NCI-H526 (cell line): Measurements from ENCODE around the gene SLC12A7.
"Not testable (repeated sequence)": the region's sequence is repeated elsewhere in the genome, so short reads cannot be mapped to it uniquely, and the experiment has no call there.

Source experiments
- DNase-seq, 2 experiments: peaks; one replicate each; lab custom pipeline; 2025; lab: John Stamatoyannopoulos, UW

SLC12A7 gene

DNA sequence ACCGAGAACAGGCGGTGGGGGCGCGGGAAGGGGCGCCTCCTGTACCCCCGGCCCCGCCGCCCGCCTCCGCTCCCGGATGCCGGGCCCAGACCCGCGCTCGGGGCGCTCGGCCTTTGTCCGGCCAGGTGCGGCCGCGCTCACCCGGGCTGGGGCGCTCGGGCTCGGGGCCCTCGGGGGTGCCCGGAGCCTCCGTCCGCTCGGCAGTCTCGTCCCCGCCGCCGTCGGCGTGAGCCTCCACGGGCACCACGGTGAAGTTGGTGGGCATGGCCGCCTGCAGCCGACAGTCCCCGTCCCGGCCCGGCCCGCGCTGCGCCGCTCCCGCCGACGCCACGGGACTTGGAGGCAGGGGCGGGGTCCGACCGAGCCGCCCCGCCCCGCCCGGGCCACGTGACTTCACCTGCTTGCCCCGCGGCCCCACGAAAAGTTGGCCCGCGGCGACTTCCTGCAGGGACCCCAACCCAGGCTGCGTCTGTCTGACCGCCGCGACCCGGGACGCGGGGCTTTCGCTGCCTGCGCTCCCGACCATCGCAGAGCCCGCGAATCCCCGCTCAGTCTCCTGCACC, at the start of gene SLC12A7:
SLC12A7 (minus strand) TSS at position 337 of the 563 bp plus-strand sequence; CDS start at position 265, 72 bp downstream.
- DNase-seq: peak in 1 of 2 experiments; percentile 77

DNA sequence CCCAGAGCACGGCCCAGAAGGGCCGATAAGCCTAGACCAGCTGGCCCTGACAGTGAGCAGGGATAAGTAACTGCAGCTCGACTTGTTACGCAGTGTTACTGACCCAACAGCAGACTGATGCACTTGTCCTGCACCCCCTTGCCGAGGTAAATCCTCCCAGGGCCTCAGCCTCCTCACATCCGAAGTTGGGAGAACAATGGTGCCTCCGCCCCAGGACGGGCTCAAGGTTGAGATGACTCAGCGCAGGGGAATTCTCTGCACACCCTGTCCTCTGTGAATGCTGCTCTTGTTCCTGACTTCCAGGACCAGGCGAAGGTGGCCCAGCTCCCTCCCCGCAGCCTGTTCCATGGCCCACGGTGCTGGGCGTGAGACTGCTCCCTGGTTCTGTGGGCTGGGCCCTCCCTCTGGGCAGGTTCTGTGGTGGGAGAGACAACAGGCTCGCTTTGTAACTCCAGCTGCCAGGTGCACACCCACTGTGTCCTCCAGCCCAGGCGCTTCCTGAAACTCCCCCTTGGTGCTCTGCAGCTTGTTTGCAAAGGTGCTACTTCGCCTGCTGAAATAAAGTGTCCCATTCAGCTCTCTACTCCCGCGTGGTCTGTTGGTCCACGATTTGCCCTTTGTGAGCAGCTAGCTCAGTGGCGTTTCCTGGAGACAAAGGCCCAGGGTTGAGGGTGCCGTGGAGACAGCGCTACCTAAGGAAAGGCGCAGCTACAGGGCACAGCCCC, 49.4 kb upstream of the SLC12A7 start:
- no peak for DNase-seq

DNA sequence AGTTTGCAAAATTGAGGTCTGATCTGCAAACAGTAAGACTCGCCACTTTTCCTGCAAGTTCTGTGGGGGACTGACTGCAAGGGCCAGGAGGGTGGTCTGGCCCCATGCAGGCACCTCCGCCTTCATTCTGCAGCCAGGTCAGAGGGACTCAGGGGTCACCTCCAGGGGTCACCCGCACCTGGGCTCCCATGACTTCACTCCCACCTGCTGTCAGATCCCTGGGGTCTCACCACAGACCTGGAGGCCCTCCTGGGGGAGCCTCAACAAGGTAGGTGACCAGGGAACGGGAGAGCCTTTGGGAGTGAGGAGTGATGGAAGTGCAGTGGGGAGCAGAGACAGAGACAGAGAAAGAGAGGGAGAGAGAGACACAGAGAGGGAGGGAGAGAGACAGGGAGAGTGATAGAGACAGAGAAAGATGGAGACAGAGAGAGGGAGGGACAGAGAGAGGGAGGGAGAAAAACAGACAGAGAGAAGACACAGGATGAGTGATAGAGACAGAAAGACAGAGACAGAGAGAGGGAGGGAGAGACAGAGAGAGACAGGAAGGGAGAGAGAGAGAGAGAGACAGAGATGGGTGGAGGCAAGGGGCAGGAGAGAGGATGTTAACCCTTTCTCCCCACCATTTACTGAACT, 48.0 kb upstream of the SLC12A7 start:
- no peak for DNase-seq

DNA sequence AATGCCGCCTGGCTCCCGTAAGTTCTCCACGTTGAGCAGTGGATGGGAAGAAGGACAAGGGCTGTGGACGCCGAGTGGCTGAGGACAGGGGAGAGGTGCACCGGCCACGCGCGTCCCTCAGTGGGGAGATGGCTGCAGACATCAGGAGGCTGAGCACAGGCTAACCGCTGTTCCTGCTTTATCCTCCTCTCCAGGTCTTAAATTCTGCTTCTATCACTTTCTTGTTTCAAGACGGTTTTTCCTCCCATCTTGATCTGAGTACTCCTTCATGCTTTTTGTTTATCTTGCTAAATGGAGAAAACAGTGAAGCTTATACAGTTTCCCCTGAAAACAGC, 47.4 kb upstream of the SLC12A7 start:
- DNase-seq: no peak

DNA sequence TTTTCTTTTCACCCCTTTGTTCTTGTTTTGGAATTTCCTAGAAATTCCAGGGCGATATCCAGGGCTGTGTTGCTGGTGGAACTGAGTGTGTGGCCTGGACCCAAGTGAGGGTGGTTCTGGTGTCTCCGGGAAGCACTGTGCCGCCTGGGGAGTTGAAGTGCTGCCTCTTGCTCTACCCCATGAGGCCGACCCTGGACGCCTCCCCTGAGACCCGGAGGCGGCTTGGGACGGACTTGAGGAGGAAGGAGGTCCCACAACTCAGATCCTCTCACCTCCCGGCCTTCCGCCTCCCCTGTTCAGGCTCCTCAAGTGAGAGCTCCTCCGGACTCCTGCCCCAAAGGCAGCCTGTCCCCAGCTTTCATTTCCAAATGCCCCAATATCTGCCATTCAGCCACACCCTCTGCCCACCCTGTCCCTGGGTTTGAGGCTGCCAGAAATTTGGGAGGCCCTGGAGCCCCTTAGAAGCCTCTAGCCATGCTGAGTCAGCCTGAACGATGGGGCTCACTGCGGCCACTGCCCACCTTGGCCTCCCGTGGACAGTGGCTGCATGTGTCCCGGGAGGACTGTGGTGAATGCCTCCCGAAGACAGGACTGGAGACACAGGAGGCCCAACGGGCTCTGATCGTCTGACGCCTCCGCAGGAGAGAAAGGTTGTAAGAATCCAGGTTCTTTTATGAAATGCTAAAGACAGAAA, 46.9 kb upstream of the SLC12A7 start:
- DNase-seq: no peak

DNA sequence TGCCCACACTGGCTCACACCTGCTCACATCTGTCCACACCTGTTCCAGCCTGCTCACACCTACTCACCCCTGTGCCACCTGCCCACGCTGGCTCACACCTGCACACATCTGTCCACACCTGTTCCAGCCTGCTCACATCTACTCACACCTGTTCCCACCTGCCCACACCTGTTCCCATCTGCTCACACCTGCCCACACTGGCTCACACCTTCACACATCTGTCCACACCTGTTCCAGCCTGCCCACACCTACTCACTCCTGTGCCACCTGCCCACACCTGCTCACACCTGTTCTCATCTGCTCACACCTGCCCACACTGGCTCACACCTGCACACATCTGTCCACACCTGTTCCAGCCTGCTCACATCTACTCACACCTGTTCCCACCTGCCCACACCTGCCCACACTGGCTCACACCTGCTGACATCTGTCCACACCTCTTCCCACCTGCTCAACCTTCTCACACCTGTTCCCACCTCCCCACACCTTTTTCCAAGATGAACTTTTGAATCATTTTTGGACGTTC, 45.7 kb upstream of the SLC12A7 start:
- DNase-seq: not testable (repeated sequence)

DNA sequence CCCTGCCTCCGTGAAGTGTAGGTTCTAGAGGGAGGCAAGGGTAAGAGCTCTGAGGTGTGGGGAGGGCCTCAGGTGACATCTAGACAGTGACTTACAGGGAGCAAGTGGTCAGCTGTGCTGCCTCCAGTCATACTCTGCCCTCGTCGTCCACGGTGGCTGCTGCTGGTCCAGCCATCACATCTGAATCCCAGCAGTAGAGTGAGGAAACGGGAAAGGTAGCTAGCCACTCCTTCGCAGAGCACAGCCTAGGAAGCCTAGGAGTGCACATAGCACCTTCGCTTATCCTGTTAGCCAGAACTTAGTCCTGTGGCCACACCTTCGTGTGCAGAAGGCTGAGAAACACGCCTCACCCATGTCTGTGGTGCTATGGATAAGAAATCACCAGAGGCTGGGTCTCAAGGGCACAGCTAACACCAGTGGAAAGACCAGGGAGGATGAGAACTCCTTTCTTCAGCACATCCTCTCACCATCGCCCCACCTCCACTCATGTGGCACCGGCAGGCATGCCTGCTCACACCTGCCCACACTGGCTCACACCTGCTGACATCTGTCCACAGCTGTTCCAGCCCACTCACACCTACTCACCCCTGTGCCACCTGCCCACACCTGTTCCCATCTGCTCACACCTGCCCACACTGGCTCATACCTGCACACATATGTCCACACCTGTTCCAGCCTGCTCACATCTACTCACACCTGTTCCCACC, 45.0 kb upstream of the SLC12A7 start:
- no peak for DNase-seq

DNA sequence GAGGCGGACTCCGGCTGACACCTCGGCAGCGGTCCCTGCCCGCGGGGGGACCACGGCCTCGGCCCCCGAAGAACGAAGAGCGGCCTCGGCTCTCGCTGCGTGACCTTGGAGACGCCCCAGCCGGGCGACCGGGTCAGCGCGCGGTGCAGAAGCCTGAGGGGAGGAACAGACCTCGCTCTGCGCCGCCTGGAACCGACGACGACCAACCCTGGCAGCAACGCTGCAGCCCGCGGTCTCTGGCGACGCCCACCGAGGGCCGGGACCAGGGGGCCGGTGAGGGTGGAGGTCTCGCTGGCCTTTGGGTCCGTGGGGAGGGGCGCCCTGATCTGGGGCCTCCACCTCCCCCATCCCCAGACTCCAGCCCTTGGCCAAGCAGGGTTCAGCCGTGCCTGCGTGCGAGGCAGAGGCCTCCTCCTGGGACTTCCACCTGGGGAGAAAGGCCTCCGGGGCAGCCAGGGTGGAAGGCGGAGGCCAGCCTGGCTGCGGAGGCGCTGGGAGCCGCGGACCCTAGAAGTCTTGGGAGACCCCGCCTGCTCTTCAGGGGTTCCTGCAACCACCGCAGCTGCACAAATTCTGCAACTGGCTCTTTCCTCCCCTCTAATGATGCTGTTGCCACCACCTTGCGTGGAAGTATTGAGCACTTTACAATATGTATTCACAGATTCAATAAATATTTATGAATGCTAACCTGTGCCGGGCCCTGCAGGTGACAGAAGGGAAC, 44.3 kb upstream of the SLC12A7 start:
- peak in 1 of 2 experiments; percentile 40 for DNase-seq

DNA sequence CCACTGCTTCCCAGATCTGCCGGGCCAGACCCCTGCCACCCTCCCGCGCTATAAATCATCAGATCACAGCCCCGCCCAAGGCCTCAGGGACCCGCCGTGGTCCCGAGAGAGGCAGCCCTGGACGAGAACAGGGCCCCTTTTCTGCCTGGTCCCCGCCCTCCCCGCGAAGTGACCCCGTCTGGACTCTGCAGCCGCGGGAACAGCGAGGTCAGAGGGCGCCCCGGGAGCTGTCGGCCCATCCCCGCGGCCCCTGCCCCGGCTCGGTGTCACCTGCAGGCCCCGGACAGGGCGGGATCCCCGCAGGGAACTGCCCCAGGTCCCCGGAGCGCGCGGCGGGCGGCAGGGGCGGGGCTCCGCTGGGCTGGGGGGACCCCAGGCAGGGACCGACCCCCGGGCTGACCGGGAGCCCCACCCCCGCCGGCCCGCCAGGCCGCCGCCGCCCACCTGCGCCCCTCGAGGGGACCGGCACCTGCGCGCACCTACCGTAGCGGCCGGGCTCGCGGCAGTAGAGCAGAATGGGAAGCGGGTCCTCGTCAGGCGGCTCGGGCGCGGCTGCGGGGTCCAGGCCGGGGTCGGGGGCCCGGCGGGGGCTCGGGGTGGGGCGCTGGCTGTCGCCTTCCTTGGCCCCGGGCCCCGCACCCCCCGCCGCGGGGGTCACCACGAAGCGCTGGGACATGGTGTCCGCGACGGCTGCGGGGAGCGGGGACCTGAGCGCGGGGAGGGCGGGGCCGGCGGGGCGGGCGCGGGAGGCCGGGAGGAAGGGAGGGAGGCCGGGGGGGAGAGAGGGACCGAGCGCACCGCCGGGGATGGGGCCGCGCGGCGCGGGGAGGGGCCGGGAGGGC, 43.5 kb upstream of the SLC12A7 start:
- DNase-seq: peak in 1 of 2 experiments; percentile 29

DNA sequence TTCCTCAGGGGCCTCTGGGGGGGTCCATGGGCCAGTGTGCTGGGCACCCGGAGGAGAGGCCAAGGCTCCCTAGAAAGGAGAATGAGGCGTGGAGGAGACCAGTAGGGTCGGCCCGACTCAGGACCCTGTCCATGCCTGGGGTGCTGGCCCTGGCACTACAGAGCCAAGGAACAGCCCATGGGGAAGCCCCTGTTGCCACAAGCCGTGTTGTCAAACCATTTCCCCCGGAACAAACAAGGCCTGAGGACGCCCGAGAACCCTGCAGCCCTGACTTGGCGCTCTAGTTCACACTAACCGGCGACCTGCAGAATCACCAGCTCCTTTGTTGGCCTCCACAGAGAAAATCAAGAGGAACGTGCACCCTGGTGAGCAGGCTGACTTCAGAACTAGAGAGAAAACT, 41.6 kb upstream of the SLC12A7 start:
- DNase-seq: no peak

DNA sequence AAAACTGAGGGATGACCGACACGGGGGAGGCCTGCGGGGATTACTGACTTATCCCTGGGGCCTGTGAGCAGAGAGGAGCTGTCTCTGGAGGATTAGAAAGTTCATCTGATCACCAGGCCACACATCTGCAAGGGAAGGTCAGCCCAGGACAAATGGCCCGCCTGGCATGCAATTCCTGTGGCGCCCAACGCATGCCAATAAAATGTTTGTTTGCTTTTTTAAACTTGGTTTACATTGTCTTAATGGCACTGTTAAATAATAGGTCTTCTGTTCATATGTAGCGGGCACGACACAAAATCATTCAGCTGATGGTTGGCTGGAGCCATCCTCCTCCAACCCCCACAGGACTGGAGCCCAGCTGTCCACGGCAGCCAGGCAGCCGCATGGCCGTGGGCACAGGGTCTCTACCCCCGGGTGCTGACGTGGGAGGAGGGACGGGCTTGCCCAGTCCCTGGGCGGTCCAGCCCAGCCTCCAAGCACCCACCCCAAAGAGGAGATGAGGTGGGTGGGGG, 41.0 kb upstream of the SLC12A7 start:
- peak; percentile 51 to 55 for DNase-seq

DNA sequence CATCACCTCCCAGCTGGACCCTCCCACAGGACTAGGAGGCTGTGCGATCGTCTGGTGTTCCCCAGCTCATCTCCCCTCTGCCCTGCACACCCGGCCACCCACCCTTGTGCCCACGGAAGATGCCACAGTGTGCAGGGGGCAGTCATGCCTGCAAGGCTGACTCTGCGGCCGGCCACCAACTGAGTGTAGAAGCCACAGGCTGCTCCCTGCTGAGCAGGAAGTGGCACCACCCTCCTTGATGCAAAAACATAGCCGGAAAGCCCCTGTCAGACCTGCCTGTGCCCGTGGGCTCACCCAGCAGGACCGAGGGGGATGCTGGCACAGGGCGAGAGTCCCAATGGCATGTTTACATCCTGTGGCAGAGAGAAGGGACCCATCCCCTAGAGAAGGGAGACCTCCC, 40.3 kb upstream of the SLC12A7 start:
- DNase-seq: no peak

DNA sequence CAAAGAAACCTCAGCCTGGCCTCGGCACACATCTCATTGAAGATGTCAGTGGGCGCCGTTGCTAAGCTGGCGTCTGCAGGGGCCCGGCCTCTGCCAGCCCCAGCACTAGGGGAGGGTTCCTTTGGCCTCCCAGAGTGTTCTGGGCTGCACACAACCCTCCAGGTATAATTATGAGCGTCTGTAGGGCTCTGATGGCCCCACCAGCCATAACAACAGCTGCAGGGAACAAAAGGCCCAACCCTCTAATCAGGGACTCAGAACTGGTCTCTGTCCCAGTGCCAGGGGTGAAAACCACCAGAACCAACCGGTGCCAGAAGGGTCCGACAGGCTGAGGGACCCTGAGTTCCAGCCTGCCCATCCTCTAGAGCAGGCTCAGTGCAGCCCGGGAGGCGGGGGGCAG, 39.5 kb upstream of the SLC12A7 start:
- no peak for DNase-seq

DNA sequence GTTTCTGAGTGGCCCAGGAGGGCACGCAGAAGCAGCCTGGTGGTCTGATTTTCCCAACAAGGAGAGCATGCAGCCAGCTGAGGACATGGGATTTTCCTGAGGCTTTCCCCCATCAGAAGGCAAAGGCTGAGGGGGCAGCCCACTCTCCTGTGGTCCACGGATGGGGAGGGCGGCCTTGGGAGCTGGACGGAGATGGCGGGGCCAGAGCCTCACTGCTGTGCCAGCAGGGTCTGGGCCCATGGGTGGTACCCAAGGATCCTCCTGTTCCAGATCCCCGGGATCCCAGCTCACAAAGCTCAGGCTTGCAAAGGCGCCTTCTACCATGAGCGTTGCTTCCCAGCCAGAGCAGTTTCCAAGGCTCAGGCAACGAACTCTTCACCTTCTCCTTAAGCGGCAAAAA, 39.0 kb upstream of the SLC12A7 start:
- DNase-seq: no peak

DNA sequence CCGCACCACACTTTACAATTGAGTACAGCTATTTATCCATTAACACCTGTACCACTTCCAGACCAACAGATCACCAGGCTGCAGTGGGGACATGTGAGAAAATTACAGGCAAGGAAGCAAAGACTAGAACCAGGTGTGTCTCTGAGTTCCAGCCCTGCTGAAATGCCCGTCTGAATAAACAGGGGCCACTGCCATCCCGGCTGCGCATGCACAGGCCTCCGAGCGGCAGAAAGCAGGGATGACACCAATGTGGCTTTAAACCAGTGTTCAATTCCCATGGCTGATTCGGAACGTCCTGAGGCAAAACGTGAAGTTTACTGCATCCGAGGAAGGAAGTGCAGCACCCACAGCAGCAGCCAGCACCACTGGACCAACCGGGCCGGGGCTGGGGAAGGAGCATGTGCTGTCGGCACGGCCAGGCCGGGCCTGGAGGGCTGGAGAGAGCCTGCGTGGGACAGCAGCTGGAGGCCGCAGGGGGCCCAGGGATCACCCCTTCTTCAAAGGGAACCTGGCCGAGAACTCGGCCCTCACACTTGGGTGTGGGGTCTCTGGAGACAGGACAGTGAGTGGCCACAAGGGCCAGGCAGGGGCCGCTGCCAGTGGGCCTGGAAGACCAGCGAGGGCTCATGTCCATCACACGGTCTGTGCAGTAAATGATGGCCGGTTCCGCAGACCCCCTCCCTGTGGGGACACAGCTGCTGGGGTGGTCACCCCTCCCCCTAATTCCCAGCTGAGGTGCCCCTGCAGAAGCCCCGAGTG, 33.0 kb upstream of the SLC12A7 start:
- DNase-seq: no peak

DNA sequence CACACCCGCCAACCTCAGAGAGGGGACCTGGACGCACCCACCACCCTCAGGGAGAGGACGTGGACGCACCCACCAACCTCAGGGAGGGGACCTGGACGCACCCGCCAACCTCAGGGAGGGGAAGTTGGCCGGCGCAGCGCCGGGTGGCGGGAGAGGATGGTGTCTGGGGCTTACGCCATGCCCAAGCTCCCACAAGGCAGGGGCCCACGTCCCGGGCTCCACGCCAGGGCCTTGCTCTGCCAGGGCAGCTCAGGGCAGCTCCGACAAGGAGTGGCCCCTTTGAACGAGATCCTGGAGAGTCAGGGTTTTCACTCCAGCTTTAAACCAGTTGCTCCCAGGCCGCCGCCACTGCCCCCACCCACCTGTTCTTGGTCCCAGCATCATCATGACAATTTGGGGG, 32.2 kb upstream of the SLC12A7 start:
- DNase-seq: no peak

DNA sequence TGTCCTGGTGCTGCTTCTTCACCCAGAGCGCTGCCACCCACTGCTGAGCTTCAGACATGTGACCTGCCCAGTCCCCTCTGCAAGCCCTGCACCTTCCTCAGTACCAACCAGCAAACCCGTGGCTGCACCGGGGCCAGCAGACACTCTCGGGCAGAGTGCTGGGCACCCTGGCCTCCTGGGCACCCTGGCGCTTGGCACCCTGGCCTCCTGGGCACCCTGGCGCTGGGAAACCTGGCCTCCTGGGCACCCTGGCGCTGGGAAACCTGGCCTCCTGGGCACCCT, 31.7 kb upstream of the SLC12A7 start:
- no peak for DNase-seq

DNA sequence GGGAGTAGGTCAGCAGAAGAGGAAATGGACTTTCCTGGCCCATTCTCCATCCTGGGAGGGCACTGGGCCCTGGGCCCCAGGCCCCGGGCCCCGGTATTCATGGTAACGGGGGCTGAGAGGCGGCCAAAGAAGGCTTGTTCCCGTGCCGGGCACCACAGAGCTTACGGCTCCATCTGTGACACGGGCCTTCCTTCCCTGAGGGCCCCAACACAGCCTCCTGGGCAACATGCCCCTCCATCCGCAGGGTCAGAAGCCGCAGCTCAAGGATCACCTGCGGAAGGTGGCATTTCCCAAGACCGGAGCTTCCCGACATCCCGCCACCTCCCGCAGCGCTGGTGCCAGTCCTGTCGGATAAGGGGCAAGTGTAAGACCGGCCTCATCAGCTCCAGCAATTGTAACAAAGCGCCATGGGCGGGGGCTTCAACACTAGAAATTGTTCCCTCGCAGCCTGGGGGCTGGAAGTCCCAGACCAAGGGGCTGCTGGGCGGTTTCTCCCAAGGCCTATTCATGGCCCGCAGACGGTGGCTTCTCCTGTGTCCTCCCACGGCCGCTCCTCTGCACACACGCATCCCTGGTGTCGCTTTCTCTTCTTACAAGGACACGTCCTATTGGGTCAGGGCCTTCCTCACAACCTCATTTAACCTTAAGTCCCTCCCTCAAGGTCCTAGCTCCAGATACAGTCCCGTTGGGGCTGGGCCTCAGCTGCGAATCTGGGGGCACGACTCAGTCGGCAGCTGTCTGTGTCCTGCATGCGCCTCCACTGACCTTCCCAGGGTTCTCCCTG, 31.2 kb upstream of the SLC12A7 start:
- no peak for DNase-seq

DNA sequence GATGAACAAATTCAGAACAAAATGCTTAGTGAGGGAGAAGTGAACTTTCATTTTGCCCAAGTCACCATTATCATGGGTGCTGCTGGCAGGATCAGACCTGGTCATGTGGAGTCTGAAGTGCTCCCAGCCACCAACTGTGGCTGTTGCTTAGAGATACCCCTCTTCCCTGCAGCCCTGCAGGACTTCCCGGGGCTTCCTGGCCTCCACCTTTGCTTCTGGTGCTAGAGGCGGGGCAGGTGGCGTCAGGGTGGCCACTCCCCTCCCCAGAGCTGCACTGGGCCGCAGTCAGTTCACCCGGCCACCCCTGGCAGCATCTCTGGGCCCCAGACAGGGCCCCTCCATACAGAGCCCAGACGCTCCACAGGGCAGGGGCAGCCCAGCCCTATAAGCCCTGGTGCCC, 30.0 kb upstream of the SLC12A7 start:
- peak in 1 of 2 experiments; percentile 24 for DNase-seq
